ENCODE measurements around the gene PPM1D. TPM values are rescaled to one million over a fixed set of nuclear protein-coding genes. Genes with fewer than 3 reads are reported as not detected.
"Not testable (repeated sequence)": the region's sequence is repeated elsewhere in the genome, so short reads cannot be mapped to it uniquely, and the experiment has no call there.

Gene PPM1D
- total RNA-seq, 2 experiments from 2014 or later, result 9.1 to 16.5 TPM

DNA sequence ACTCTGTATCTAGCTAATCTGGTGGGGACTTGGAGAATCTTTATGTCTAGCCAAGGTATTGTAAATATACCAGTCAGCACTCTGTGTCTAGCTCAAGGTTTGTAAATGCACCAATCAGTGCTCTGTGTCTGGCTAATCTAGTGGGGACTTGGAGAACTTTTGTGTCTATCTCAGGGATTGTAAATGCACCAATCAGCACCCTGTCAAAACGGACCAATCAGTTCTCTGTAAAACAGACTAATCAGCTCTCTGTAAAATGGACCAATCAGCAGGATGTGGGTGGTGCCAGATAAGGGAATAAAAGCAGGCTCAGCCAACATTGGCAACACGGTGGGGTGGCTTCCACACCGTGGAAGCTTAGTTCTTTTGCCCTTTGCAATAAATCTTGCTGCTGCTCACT, 14.3 kb downstream of the PPM1D start:
- DNase-seq (ENCODE audit: low spot score); CTCF ChIA-PET (ENCODE audit: unreplicated experiment); POLR2A ChIA-PET; H2AFZ ChIP-seq (ENCODE audit: low read length); H3K4me1 ChIP-seq (ENCODE audit: insufficient read depth, low read length, poor library complexity, severe bottlenecking); H3K4me2 ChIP-seq (ENCODE audit: low read length); intact Hi-C loops (cut with micrococcal nuclease; ENCODE audit: unreplicated experiment); H3K9me2 ChIP-seq (ENCODE audit: insufficient read depth, low read length); H3K36me3 ChIP-seq (ENCODE audit: insufficient read depth, low read length); H3K4me3 ChIP-seq (ENCODE audit: low read depth, low read length, poor library complexity, severe bottlenecking); H3K9me3 ChIP-seq (ENCODE audit: low read length); H3K27ac ChIP-seq (ENCODE audit: low read depth, low read length, poor library complexity, severe bottlenecking); H4K20me1 ChIP-seq (ENCODE audit: insufficient read depth, low read length); BruUV-seq (replicated peaks): not testable (repeated sequence)
- H3K79me2 ChIP-seq (ENCODE audit: insufficient read depth, low read depth, low read length), result peaks cover 84% of the 10 kb centered on the region

GRCh38 chr17:60615108-60615507, 15.1 kb downstream of the PPM1D start:
- Histone ChIP-seq H4K20me1 (ENCODE audit: insufficient read depth, low read length) (0 out of 2 replicates have a peak, but pooled peaks cover 4% of the 10 kb centered on the region), H3K27ac (ENCODE audit: low read depth, low read length, poor library complexity, severe bottlenecking) (no peak overlapping the region), H3K9me2 (ENCODE audit: insufficient read depth, low read length) (no peaks in the 10 kb centered on the region), H2AFZ (ENCODE audit: low read length) (no peak overlapping the region), H3K4me1 (ENCODE audit: insufficient read depth, low read length, poor library complexity, severe bottlenecking) (no peaks in the 10 kb centered on the region), H3K4me3 (ENCODE audit: low read depth, low read length, poor library complexity, severe bottlenecking) (no peak overlapping the region), H3K36me3 (ENCODE audit: insufficient read depth, low read length) (0 out of 2 replicates have a peak, but pooled peaks cover 5% of the 10 kb centered on the region), H3K79me2 (ENCODE audit: insufficient read depth, low read depth, low read length) (peaks cover 84% of the 10 kb centered on the region), H3K4me2 (ENCODE audit: low read length) (no peak overlapping the region), H3K9me3 (ENCODE audit: low read length) (peaks cover 9% of the 10 kb centered on the region; the same call in 1 of the 2 replicates)
- BruUV-seq (replicated peaks), result no TSS peak
- CTCF ChIA-PET (ENCODE audit: unreplicated experiment), result no interaction called here
- TF ChIP-seq EZH2phosphoT487 (IDR thresholded peaks at IDR 0.05; ENCODE audit: borderline replicate concordance, low read depth, low read length) (no peak), CTCF (conservative IDR thresholded peaks at IDR 0.05; ENCODE audit: low read length) (no peak)
- intact Hi-C loops (cut with micrococcal nuclease; ENCODE audit: unreplicated experiment), result no loop called here
- no peak for DNase-seq (ENCODE audit: low spot score)
- POLR2A ChIA-PET, result no interaction called here

DNA sequence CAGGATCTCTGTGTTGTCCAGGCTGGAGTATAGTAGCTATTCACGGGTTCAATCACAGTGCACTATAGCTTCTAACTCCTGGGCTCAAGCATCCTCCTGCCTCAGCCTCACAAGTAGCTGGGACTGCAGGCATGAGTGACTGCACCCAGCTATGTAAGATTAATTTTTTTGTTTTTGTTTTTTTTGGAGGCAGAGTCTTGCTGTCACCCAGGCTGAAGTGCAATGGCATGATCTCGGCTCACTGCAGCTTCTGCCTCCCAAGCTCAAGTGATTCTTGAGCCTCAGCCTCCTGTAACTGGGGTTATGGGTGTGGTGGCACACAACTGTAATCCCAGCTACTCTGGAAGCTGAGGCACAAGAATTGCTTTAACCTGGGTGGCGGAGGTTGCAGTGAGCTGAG, 15.8 kb downstream of the PPM1D start:
- TF ChIP-seq CTCF (conservative IDR thresholded peaks at IDR 0.05; ENCODE audit: low read length) (no peak), EZH2phosphoT487 (IDR thresholded peaks at IDR 0.05; ENCODE audit: borderline replicate concordance, low read depth, low read length) (no peak)
- Histone ChIP-seq H3K36me3 (ENCODE audit: insufficient read depth, low read length) (0 out of 2 replicates have a peak, but pooled peaks cover 5% of the 10 kb centered on the region), H4K20me1 (ENCODE audit: insufficient read depth, low read length) (0 out of 2 replicates have a peak, but pooled peaks cover 4% of the 10 kb centered on the region), H3K79me2 (ENCODE audit: insufficient read depth, low read depth, low read length) (peaks cover 84% of the 10 kb centered on the region), H3K4me2 (ENCODE audit: low read length) (no peak overlapping the region), H3K4me1 (ENCODE audit: insufficient read depth, low read length, poor library complexity, severe bottlenecking) (no peaks in the 10 kb centered on the region), H3K9me2 (ENCODE audit: insufficient read depth, low read length) (no peaks in the 10 kb centered on the region), H3K4me3 (ENCODE audit: low read depth, low read length, poor library complexity, severe bottlenecking) (no peak overlapping the region), H3K27ac (ENCODE audit: low read depth, low read length, poor library complexity, severe bottlenecking) (no peak overlapping the region), H2AFZ (ENCODE audit: low read length) (no peak overlapping the region), H3K9me3 (ENCODE audit: low read length) (peaks cover 9% of the 10 kb centered on the region; the same call in 1 of the 2 replicates)
- ChIA-PET CTCF (ENCODE audit: unreplicated experiment) (no interaction called here), POLR2A (interaction anchor here (0.7 kb wide), 1 partner anchor 73 kb away, joined by 3 read pairs; no protein-coding TSS in a partner anchor)
- intact Hi-C loops (cut with micrococcal nuclease; ENCODE audit: unreplicated experiment), result loop anchor here (1.0 kb wide), 1 partner anchor 33 kb away; no protein-coding TSS in a partner anchor
- no TSS peak for BruUV-seq (replicated peaks)
- DNase-seq (ENCODE audit: low spot score), result no peak
